Spleen (tissue), 11 donors: Measurements from ENCODE around the gene SNED1. TPM values are rescaled to one million over a fixed set of nuclear protein-coding genes. Genes with fewer than 3 reads are reported as not detected.

Experiments
- DNase-seq: peaks from one replicate; pipeline ENCODE4 v3.0.0-alpha.2; 2020
- H3K27ac ChIP-seq, 8 donors: fragments of 200-600 bp; sonication (generic) in 7 of 8; 1 replicate in 4 of 8; 2 replicates in 4 of 8; pipeline versions ENCODE4 v1.5.0 to v1.8.0; 2016 to 2021; ENCODE audit warnings: inconsistent platforms in 4 of 8, mild to moderate bottlenecking in 4 of 8, moderate library complexity in 1 of 8
- H3K27me3 ChIP-seq, 7 donors: fragments of 200-600 bp; sonication (generic) in 6 of 7; replicated peaks in 1 of 7; 1 replicate in 4 of 7; 2 replicates in 3 of 7; pipeline versions ENCODE4 v1.5.0 to v1.8.0; 2016 to 2021; ENCODE audit warnings: inconsistent platforms in 3 of 7, mild to moderate bottlenecking in 1 of 7
- H3K36me3 ChIP-seq, 6 donors: fragments of 200-600 bp; sonication (generic) in 5 of 6; 1 replicate in 4 of 6; 2 replicates in 2 of 6; pipeline versions ENCODE4 v1.5.0 to v1.8.0; 2016 to 2021; ENCODE audit warnings: inconsistent platforms in 2 of 6
- H3K4me1 ChIP-seq, 6 donors: fragments of 200-600 bp; sonication (generic) in 5 of 6; 1 replicate in 3 of 6; 2 replicates in 3 of 6; pipeline versions ENCODE4 v1.5.0 to v1.8.0; 2016 to 2021; ENCODE audit warnings: inconsistent platforms in 3 of 6
- H3K4me3 ChIP-seq, 8 donors: fragments of 200-600 bp; sonication (generic) in 7 of 8; 1 replicate in 4 of 8; 2 replicates in 4 of 8; pipeline versions ENCODE4 v1.5.0 to v1.8.0; 2016 to 2021; ENCODE audit warnings: inconsistent platforms in 4 of 8, mild to moderate bottlenecking in 4 of 8, moderate library complexity in 2 of 8
- H3K9me3 ChIP-seq, 8 donors: fragments of 200-600 bp; sonication (generic) in 7 of 8; 1 replicate in 4 of 8; 2 replicates in 4 of 8; pipeline versions ENCODE4 v1.5.0 to v1.8.0; 2016 to 2021; ENCODE audit warnings: inconsistent platforms in 4 of 8
- POLR2A ChIP-seq, 3 donors: fragments of 450-650 bp; IDR thresholded peaks; one replicate each; pipeline ENCODE4 v1.5.1; 2017; ENCODE audit warnings: antibody characterized with exemption in 3 of 3, mild to moderate bottlenecking in 1 of 3
- POLR2AphosphoS5 ChIP-seq, 3 donors: sonication (generic); formaldehyde crosslinking; IDR thresholded peaks; one replicate each; pipeline ENCODE4 v1.5.1; 2017; ENCODE audit warnings: antibody characterized with exemption in 3 of 3
- WGBS, 5 donors: extraction: QIAGEN DNeasy Blood & Tissue Kit in 3 of 5; methylation state at CpG; one replicate each; pipeline versions ENCODE4 v1.1.5 to v1.1.7; 2013 to 2018; 5-methylcytosine and 5-hydroxymethylcytosine counted together
- intact Hi-C: fragments of 100-400 bp; cut with DNase I; formaldehyde crosslinking; loops from one replicate; pipeline ENCODE4 v1.15.0; 2023; ENCODE audit warnings: low total_unique reads
- polyA plus RNA-seq, 3 donors: library from polyadenylated mRNA; stranded (reverse); fragments of 200-250 nt; gene quantifications; one replicate each; pipeline ENCODE4 v1.2.1, GENCODE V29; 2013
- total RNA-seq, 7 donors: library from RNA; depleted of rRNA in 3 of 7; stranded (reverse); fragments of >200 nt in 3 of 7; fragmentation: NEBNext Ultra II Directional in 4 of 7; extraction: Animal tissue kit (Norgen Biotek cat#: 25700) in 4 of 7; gene quantifications; one replicate each; pipeline versions ENCODE4 v1.1.0 to v1.2.1, GENCODE V29; 2016 to 2021
- TF ChIP-seq, protein P1 (sequence below), 11 experiments: fragments of 200-600 bp in 7 of 11; fragments of 450-650 bp in 4 of 11; sonication (generic) in 4 of 11; IDR thresholded peaks in 8 of 11; conservative IDR thresholded peaks in 3 of 11; 1 replicate in 7 of 11; 2 replicates in 4 of 11; pipeline versions ENCODE4 v1.4.0 to v1.8.0; 2016 to 2021; ENCODE audit warnings: antibody characterized with exemption in 11 of 11, inconsistent platforms in 4 of 11, mild to moderate bottlenecking in 1 of 11
- donor health status: healthy with polysubstance abuse.
- donor health status: DM: no; HTN: no; CAD: no; lungs with moderate emphysema.
- donor health status: DM: no; HTN: no; CAD: no.
- donor health status: Bipolar disorder and iron deficiency.
- donor health status: healthy.
- donor health status: DM: no; HTN: no; CAD: no.
- donor health status: DM: yes; HTN: yes; CAD: no.

SNED1 gene
- total and polyA plus RNA-seq, 10 donors, result 2.6 to 85.3 (median 45.5) TPM

DNA sequence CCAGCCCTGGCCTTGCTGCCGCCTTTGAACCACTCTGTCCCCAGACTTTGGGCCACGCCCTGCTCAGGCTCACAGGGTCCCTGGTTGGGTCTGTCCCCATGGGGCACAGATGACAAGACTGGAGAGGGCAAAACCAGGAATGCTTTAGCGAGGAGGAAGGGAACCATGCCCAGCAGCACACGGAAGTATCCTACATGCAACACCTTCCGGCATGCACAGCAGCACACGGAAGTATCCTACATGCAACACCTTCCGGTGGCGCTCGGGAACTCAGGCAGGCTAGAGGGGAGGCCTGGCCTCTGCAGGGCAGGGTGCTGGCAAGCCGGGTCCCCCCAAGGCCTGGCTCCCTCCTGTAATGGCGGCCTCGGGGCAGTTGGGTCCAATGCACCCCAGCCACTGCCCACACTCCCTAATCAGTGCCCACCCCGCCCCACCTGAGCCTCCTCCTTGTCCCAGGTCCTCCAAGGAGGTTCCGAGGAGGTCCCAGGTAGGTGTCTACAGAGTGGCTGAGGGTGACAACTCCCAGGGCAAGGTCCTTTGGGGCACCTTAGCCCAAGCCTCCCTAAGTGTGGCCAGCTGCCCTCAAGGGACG is 33.6 kb upstream of the SNED1 start:
- Histone ChIP-seq H3K9me3 (no peaks in the 10 kb centered on the region), H3K4me3 (no peak overlapping the region), H3K27me3 (no peaks in the 10 kb centered on the region), H3K27ac (peak overlapping the region in 7 of 8 donors; percentile 47 to 97 (median 87)), H3K4me1 (peaks cover 23 to 82% (median 45%) of the 10 kb centered on the region in 6 donors), H3K36me3 (no peaks in the 10 kb centered on the region)
- no peak for TF ChIP-seq POLR2A (IDR thresholded peaks at IDR 0.05)
- TF ChIP-seq, protein P1, sequence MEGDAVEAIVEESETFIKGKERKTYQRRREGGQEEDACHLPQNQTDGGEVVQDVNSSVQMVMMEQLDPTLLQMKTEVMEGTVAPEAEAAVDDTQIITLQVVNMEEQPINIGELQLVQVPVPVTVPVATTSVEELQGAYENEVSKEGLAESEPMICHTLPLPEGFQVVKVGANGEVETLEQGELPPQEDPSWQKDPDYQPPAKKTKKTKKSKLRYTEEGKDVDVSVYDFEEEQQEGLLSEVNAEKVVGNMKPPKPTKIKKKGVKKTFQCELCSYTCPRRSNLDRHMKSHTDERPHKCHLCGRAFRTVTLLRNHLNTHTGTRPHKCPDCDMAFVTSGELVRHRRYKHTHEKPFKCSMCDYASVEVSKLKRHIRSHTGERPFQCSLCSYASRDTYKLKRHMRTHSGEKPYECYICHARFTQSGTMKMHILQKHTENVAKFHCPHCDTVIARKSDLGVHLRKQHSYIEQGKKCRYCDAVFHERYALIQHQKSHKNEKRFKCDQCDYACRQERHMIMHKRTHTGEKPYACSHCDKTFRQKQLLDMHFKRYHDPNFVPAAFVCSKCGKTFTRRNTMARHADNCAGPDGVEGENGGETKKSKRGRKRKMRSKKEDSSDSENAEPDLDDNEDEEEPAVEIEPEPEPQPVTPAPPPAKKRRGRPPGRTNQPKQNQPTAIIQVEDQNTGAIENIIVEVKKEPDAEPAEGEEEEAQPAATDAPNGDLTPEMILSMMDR (IDR thresholded peaks at IDR 0.05 in 8 of 11, conservative IDR thresholded peaks at IDR 0.05 in 3 of 11), result no peak
- TF ChIP-seq POLR2AphosphoS5 (IDR thresholded peaks at IDR 0.05), result no peak
- WGBS, 5 donors, result 84 to 92% (median 90%) methylated on average over 6 to 15 of the region's 15 CpGs
- intact Hi-C loops, result no loop called here
- DNase-seq, result peak; percentile 72

GRCh38 chr2:240965296-240965904 is 33.0 kb upstream of the SNED1 start:
- DNase-seq, result peak; percentile 87
- Histone ChIP-seq H3K27ac (peak overlapping the region; percentile 27 to 97 (median 82)), H3K27me3 (no peaks in the 10 kb centered on the region), H3K4me3 (peak overlapping the region in 3 of 8 donors; percentile 1 to 34 (median 13)), H3K9me3 (no peaks in the 10 kb centered on the region), H3K36me3 (no peaks in the 10 kb centered on the region), H3K4me1 (peaks cover 17 to 76% (median 40%) of the 10 kb centered on the region in 6 donors)
- TF ChIP-seq POLR2A (IDR thresholded peaks at IDR 0.05), result no peak
- TF ChIP-seq POLR2AphosphoS5 (IDR thresholded peaks at IDR 0.05), result peak; percentile 57 to 84 (median 81)
- WGBS, 5 donors, result 29 to 50% (median 36%) methylated on average over 16 to 22 of the region's 22 CpGs
- intact Hi-C loops, result no loop called here

- DNase-seq, result peak; percentile 76
- no peaks in the 10 kb centered on the region for H3K36me3 ChIP-seq
These were observed 32.4 kb upstream of the SNED1 start for GRCh38 chr2:240965905-240966456.

GRCh38 chr2:240966457-240966905 is 31.9 kb upstream of the SNED1 start:
- peak; percentile 64 for DNase-seq
- no peaks in the 10 kb centered on the region for H3K9me3 ChIP-seq
- peaks cover 14 to 65% (median 32%) of the 10 kb centered on the region in 6 donors for H3K4me1 ChIP-seq
- no peak for TF ChIP-seq POLR2A (IDR thresholded peaks at IDR 0.05)
- peak overlapping the region in 2 of 8 donors; percentile 13 to 34 for H3K4me3 ChIP-seq
- no peaks in the 10 kb centered on the region for H3K27me3 ChIP-seq
- peak overlapping the region in 5 of 8 donors; percentile 77 to 97 (median 89) for H3K27ac ChIP-seq
- no peaks in the 10 kb centered on the region for H3K36me3 ChIP-seq
- intact Hi-C loops, result no loop called here
- 89 to 94% (median 92%) methylated on average over 4 to 10 of the region's 10 CpGs for WGBS, 5 donors

More at GRCh38 chr2:240965905-240966456, 32.4 kb upstream of the SNED1 start:
- H3K4me3 ChIP-seq, result peak overlapping the region in 2 of 8 donors; percentile 13 to 34
- H3K27ac ChIP-seq, result peak overlapping the region; percentile 27 to 97 (median 82)
- TF ChIP-seq POLR2A (IDR thresholded peaks at IDR 0.05) (no peak), POLR2AphosphoS5 (IDR thresholded peaks at IDR 0.05) (no peak)
- TF ChIP-seq, protein P1 (IDR thresholded peaks at IDR 0.05 in 8 of 11, conservative IDR thresholded peaks at IDR 0.05 in 3 of 11), result no peak
- 66 to 86% (median 74%) methylated on average over 20 to 28 of the region's 28 CpGs for WGBS, 5 donors
- no peaks in the 10 kb centered on the region for H3K27me3 ChIP-seq
- H3K9me3 ChIP-seq, result no peaks in the 10 kb centered on the region
- peaks cover 14 to 70% (median 37%) of the 10 kb centered on the region in 6 donors for H3K4me1 ChIP-seq
- intact Hi-C loops, result no loop called here
